ENCODE measurements around the gene CEP83.

GRCh38 chr12:94421868-94422740, 37.6 kb downstream of the CEP83 start:
- no peak for TF ChIP-seq ZNF274 (IDR thresholded peaks at IDR 0.05; ENCODE audit: low read depth, low read length)
- no peak for TF ChIP-seq YY1 (IDR thresholded peaks at IDR 0.05; ENCODE audit: insufficient read depth, insufficient read length)
- no peak for TF ChIP-seq SUZ12 (IDR thresholded peaks at IDR 0.05; ENCODE audit: extremely low read depth, insufficient read depth, insufficient read length)
